ENCODE results near the gene ST6GALNAC3.

Gene ST6GALNAC3

DNA sequence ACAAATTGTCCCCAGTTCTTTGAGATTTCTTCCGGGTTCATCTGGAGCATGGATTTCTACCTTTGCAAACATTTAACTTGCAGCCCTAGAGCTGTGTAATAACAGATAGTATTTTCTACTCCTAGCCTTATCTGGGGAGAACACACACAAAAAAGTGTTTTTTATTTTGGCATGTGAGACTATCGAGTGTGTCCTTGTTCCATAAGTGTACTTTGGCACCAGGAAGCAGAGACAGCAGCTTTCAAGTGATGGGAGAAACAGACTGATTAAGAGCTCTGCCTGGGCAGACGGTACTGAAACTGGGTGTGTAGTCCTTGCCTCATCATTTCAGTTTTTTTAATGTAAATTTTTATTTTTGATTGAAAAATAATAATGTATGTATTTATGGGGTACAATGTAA, 297.4 kb downstream of the ST6GALNAC3 start:
- no peak for DNase-seq

GRCh38 chr1:76374086-76374485, 299.5 kb downstream of the ST6GALNAC3 start:
- no peak for DNase-seq

GRCh38 chr1:76377247-76377646, 302.7 kb downstream of the ST6GALNAC3 start:
- DNase-seq: no peak

GRCh38 chr1:76379506-76379905, 305.0 kb downstream of the ST6GALNAC3 start:
- DNase-seq: no peak

DNA sequence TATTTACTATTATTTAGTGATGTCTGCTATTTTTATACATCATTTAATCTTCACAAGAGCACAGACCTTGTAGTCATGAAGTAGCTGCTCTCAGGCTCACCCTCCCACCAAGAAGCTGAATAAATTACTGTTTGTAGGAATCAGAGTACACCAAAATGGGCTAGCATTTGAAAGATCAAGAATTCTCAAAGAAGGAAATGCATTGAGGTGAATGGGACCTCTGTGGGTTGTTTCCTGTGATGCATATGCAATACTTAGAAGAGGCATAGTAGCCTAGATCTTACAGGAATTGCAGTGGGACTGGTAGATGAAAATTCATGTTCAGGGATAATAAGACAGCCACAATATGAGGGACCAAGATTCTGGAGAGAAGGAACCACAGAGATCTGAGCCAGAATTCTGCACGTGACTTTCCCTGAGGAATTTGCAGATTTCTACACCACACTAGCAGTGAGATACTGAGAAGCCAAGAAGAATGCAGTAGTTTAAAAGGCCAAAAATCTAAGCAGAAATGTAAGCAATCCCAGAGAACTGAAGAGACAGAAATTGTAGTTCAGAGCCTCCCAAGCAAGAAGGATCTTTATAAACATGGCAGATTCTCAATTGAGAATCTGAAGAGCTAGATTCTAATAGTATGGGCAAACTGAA, 307.0 kb downstream of the ST6GALNAC3 start:
- DNase-seq: no peak

DNA sequence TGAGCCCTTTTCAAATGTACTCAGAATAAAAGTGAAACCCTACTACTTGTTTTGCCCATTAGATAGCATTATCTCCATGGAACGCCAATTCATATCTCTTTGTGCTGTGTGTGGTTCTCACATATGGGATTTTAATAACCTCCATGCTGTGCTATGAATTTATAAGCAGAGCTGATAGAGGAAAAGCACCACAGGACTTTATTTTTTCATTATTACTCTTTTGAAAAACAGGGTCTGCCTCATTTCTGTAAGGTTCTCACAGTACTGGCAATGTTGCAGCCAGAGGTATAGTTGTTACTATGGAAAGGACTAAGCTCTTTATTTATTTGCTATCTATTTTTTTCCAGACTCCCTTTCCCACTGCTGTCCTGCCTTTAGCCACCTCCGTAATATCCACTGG, 313.7 kb downstream of the ST6GALNAC3 start:
- DNase-seq: no peak

DNA sequence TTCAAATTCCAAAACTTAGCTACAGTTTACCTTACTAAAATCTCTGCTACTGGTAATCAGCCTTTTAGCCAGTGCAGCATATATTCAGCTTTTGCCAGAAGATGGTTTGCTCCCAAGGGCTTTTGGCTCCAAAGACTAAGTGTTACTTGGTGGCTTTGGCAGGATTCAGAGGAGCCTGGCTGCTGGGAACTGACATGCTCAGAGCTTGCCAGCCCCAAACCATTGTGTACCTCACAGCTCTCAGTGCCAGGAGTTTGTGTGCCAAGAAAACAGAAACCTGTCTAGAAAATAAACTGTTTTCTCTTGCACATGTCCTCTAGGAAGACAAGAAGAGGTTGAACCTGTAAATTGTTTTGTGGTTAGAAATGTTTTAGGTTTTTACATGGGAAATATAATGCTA, 315.9 kb downstream of the ST6GALNAC3 start:
- no peak for DNase-seq

GRCh38 chr1:76395059-76395458, 320.5 kb downstream of the ST6GALNAC3 start:
- no peak for DNase-seq

GRCh38 chr1:76402128-76402527, 327.6 kb downstream of the ST6GALNAC3 start:
- DNase-seq: no peak

- no peak for DNase-seq
Observed at GRCh38 chr1:76408303-76408702, 333.8 kb downstream of the ST6GALNAC3 start.

DNA sequence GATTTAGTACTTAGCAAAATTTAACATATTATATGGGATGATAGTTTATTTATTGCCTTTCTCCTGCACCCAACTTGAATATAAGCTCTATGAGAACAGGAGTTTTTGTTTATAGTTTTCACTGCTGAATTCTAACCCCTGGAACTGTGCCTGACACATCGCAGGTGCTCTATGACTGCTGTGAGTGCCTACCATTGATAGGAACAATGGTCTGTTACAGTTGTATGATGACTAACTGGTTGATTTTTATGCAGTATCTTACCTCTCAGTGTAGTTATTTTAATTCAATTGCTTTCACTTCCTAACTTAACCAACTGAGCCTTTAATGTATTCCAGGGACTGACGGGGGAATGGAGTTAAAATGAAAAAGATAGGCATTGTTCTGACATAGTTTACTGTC, 336.0 kb downstream of the ST6GALNAC3 start:
- DNase-seq: no peak

- no peak for DNase-seq
Observed at GRCh38 chr1:76418531-76418930, 344.0 kb downstream of the ST6GALNAC3 start.

DNA sequence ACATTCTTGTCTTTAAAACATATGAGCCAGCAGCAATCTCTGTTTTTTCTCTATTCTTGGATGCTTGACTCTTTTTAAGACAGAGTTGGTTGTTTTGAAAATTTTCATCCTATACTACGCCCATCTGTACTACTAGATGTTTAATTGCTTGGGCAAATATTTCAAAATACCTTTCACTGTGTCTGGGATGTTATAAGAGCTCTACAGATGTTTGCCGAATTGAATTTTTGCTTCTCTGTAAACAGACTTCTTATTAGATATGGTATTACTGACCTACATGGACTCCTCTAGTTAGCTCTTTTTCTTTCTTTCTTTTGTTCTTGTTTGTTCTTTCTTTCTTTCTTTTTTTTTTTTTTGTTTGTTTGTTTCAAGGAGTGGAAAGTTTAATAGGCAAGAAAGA, 345.1 kb downstream of the ST6GALNAC3 start:
- no peak for DNase-seq

DNA sequence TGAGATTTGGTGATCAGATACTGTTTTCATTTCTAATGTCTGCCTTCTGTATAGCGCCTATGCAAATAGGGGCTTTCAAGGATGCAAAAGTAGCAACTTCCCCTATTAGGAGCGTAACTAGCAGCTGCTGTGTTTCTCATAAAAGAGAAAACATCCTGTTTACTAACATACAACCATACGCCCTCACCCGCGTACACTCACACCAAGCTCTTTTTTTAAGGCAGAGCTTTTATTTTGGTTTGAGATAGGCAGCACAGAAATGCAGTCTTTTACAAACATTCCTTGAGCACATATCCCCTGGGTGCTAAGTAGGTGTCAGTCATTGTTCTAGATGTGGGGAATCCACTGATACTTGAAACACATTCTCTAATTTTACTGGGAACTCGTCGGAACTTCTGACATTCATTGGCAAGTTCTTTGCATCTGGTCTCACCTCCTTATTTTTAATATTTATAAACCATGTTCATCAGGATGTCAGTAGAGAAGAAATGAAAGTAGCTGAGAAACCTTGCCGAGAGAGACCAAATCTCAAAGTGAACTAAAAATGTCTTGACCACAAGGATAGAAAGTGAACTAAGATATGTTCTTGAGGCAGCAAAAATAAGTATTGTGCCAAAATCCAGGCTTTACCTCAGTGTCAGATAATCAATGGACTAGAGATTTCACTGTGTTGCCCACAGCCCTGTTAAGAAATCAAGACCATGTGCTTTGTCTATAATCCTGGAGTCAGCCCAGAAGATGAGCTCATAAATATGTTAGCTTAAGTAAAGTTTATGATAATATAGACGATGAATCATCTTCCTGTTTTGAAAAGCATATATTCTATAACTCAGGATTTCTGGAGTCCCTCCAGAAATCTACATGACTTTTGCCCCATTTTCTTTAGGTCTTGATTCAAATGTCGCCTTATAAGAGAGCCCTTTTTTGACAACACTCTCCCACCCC, 350.9 kb downstream of the ST6GALNAC3 start:
- no peak for DNase-seq

GRCh38 chr1:76426606-76427005, 352.1 kb downstream of the ST6GALNAC3 start:
- no peak for DNase-seq

GRCh38 chr1:76428028-76428427, 353.5 kb downstream of the ST6GALNAC3 start:
- DNase-seq: no peak

GRCh38 chr1:76430531-76430930, 356.0 kb downstream of the ST6GALNAC3 start:
- no peak for DNase-seq

DNA sequence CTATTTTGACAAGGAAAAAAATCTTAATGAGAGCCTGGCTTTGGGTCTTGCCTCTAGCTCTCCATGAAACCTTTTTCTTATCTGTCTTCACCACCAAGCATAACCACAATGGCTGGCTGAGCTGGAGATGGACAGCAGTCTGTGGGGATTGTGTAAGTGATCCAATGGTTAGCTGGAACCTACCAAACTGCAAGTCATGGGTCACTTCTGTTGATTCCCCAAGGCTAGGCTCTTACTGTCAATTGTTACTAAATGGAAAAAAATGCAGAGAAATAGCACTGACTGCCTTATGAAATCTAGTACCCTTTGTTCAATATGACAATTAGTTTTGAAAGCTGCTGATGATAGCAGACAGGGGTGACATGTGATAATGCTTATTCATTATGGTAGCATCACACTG, 359.0 kb downstream of the ST6GALNAC3 start:
- no peak for DNase-seq

DNA sequence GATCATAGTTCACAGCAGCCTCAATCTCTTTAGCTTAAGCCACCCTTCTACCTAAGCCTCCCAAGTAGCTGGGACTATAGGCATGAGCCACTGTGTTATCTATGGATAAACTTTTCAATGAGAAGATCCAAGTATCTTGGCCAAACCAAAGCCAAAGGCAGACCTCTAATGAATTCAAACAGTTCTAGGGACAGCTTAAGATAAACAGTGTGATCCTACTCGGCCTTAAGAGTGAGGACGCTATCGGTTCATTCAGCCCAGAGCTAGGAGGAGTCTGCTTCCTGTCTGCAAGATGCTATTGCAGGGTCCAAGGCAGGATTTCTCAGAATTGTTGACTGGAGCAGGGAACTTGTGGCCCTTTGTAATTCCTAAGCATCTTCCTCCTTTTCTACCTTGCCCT, 368.7 kb downstream of the ST6GALNAC3 start:
- no peak for DNase-seq

DNA sequence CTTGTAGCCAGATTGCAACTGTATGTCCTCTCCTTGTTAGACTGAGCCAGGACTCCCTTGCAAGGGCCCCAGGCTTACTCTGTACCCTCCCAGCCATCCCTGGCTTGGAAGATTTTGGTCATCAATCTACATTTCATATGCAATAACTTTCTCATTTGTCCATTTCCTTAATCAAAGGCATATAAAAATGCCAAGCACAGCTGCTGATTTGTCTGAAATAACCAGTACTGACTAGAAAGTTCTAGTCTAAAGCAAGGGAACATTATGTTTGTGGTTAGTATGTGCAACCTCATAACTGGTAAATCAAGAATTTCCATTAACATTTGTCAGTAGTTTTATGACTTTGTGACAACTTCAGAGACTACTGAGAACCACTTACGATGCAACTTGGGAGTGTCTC, 370.2 kb downstream of the ST6GALNAC3 start:
- no peak for DNase-seq

DNA sequence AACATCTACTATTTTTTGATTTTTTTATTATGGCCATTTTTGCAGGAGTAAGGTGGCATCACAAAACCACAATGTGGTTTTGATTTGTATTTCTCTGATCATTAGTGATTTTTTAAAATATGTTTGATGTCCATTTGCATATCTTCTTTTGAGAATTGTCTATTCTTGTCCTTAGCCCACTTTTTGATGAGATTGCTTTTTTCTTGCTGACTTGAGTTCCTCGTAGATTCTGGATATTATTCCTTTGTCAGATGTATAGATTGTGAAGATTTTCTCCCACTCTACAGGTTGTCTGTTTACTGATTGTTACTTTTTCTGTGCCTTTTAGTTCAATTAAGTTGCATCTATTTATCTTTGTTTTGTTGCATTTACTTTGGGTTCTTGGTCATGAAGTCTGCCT, 375.7 kb downstream of the ST6GALNAC3 start:
- DNase-seq: no peak

GRCh38 chr1:76463278-76463677, 388.7 kb downstream of the ST6GALNAC3 start:
- DNase-seq: no peak

DNA sequence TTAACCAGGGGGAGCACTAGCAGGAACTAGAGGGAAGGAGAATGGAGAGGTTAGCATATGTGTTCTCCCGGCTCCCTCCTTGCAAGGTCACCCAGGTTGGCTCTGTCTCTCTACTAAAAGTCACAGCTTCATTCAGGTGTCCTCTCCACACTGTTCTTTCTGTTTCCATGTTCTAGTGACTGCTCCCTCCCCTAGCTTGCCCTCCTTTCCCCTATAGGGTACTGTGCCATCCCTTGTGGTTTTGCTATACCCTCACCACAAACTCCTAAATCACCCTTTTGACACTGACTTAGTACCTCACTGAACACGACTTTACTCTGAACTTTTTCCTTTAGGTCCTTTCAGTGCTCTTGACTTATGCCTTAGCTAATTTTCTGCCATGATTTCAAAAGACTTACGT, 389.3 kb downstream of the ST6GALNAC3 start:
- no peak for DNase-seq

DNA sequence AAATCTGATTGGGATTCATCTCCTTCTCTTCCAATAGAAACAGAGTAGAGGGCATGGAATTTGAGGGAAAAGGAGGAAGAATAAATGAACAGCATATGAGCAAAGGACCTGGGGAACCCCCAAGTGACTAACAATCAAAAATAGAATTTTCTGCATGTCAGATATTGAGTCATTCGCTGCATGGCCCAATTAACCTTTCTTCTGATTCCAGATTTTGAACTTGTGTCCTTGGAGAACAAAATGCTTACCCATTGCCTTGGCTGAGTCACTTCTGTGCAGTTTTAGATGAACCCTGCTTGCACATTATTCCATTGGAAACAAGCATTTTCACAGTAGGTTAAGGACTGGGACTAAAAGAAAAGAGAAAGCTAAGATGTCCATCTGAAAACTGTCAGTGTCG, 390.5 kb downstream of the ST6GALNAC3 start:
- DNase-seq: no peak

Measured in stimulated activated CD4-positive, alpha-beta T cell treated with anti-CD3 and anti-CD28 coated beads, Interleukin-4, amount 100 ng/mL, for 24 hours (primary cell).